ENCODE data around the gene CELSR2.

DNA sequence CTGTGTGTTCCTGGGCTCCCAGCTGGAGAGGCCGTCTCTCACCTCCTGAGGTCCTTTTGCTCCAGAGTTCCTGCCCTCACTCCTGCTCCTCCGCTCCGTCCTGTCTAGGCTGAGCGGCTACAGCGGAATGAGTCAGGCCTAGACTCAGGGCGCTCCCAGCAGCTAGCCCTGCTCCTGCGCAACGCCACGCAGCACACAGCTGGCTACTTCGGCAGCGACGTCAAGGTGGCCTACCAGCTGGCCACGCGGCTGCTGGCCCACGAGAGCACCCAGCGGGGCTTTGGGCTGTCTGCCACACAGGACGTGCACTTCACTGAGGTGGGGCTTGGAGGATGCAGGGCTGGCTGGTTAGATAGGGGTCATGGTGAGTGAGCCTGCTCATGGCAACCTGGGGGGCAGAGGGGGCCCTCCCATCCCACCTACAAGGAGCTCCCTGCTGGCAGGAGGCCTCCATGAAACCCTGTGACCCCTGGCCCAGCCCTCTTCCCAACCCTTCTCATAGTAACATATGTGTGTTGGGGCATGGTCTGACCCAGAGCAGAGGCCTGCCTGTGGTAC lies 18.5 kb downstream of the CELSR2 start:
- TF ChIP-seq, protein P1, sequence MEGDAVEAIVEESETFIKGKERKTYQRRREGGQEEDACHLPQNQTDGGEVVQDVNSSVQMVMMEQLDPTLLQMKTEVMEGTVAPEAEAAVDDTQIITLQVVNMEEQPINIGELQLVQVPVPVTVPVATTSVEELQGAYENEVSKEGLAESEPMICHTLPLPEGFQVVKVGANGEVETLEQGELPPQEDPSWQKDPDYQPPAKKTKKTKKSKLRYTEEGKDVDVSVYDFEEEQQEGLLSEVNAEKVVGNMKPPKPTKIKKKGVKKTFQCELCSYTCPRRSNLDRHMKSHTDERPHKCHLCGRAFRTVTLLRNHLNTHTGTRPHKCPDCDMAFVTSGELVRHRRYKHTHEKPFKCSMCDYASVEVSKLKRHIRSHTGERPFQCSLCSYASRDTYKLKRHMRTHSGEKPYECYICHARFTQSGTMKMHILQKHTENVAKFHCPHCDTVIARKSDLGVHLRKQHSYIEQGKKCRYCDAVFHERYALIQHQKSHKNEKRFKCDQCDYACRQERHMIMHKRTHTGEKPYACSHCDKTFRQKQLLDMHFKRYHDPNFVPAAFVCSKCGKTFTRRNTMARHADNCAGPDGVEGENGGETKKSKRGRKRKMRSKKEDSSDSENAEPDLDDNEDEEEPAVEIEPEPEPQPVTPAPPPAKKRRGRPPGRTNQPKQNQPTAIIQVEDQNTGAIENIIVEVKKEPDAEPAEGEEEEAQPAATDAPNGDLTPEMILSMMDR (IDR thresholded peaks at IDR 0.05), result no peak
- TF ChIP-seq POLR2A (IDR thresholded peaks at IDR 0.05), result no peak
